DND-41 (cell line): ENCODE data around the gene MYLK.

Experiments
- EZH2 ChIP-seq: IDR thresholded peaks from 3 replicates; pipeline ENCODE4 v1.6.1; 2012; ENCODE audit warnings: borderline replicate concordance, low read depth, mild to moderate bottlenecking, moderate library complexity, low read length, inconsistent platforms; ENCODE audit not compliant: severe bottlenecking
- TF ChIP-seq, protein P1 (sequence below): IDR thresholded peaks from 2 replicates; pipeline ENCODE4 v1.5.1; 2012; ENCODE audit warnings: borderline replicate concordance, low read length, moderate library complexity, mild to moderate bottlenecking; ENCODE audit not compliant: poor library complexity, severe bottlenecking; ENCODE audit errors: extremely low read depth

DNA sequence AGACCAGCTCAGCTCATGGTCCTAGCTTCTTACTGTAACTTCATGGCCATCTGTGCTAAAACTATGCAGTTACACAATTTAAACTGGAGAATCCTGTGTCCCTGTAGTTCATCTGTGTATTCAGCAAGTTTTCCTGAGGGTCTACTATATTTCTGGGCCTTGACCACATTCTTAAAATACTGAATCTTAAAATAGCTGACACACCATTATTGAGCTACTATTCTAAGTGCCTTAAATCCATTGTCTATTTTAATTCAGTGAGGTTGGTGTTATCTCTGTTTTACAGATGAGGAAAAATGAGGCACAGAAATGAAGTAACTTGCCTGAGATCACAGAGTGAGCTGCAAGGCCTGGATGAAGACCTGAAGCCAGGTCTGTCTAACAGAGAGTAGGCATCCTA lies 22.0 kb downstream of the MYLK start:
- TF ChIP-seq, protein P1, sequence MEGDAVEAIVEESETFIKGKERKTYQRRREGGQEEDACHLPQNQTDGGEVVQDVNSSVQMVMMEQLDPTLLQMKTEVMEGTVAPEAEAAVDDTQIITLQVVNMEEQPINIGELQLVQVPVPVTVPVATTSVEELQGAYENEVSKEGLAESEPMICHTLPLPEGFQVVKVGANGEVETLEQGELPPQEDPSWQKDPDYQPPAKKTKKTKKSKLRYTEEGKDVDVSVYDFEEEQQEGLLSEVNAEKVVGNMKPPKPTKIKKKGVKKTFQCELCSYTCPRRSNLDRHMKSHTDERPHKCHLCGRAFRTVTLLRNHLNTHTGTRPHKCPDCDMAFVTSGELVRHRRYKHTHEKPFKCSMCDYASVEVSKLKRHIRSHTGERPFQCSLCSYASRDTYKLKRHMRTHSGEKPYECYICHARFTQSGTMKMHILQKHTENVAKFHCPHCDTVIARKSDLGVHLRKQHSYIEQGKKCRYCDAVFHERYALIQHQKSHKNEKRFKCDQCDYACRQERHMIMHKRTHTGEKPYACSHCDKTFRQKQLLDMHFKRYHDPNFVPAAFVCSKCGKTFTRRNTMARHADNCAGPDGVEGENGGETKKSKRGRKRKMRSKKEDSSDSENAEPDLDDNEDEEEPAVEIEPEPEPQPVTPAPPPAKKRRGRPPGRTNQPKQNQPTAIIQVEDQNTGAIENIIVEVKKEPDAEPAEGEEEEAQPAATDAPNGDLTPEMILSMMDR, result no peak
- no peak for TF ChIP-seq EZH2
